Lung (tissue), 12 donors: ENCODE data around the gene AFG1L. TPM values are rescaled to one million over a fixed set of nuclear protein-coding genes. Genes with fewer than 3 reads are reported as not detected.

Source experiments
- ATAC-seq: fragments of 200-7000 bp; cut with Tn5 transposase; one replicate; pipeline ENCODE4 v1.9.1; 2020; ENCODE audit warnings: moderate number of reproducible peaks; ENCODE audit not compliant: insufficient read depth, low FRiP score
- DNase-seq, 3 donors: peaks; one replicate each; pipeline ENCODE4 v3.0.0-alpha.2; 2013 to 2017
- H3K27ac ChIP-seq, 2 donors: one replicate each; pipeline ENCODE4 v1.5.1; 2013; ENCODE audit warnings: mild to moderate bottlenecking in 2 of 2, moderate library complexity in 2 of 2, control low read depth in 1 of 2, inconsistent platforms in 1 of 2, low read depth in 1 of 2, low read length in 1 of 2
- H3K27me3 ChIP-seq, 3 donors: one replicate each; pipeline ENCODE4 v1.5.1; 2013; ENCODE audit warnings: low read length in 2 of 3; ENCODE audit not compliant: control insufficient read depth in 3 of 3, insufficient read depth in 3 of 3
- H3K36me3 ChIP-seq, 4 donors: one replicate each; pipeline ENCODE4 v1.5.1; 2013; ENCODE audit warnings: low read length in 4 of 4, mild to moderate bottlenecking in 1 of 4, moderate library complexity in 1 of 4; ENCODE audit not compliant: control insufficient read depth in 4 of 4, insufficient read depth in 4 of 4
- H3K4me1 ChIP-seq, 5 donors: one replicate each; pipeline ENCODE4 v1.5.1; 2013; ENCODE audit warnings: low read length in 5 of 5, mild to moderate bottlenecking in 2 of 5, moderate library complexity in 1 of 5; ENCODE audit not compliant: control insufficient read depth in 5 of 5, insufficient read depth in 5 of 5
- H3K4me3 ChIP-seq: one replicate; pipeline ENCODE4 v1.5.1; 2013; ENCODE audit warnings: mild to moderate bottlenecking, control low read depth, moderate library complexity
- H3K9ac ChIP-seq, 2 donors: one replicate each; pipeline ENCODE4 v1.5.1; 2013; ENCODE audit warnings: low read length in 2 of 2, control low read depth in 1 of 2; ENCODE audit not compliant: insufficient read depth in 1 of 2
- H3K9me3 ChIP-seq, 4 donors: one replicate each; pipeline ENCODE4 v1.5.1; 2013; ENCODE audit warnings: low read length in 3 of 4, mild to moderate bottlenecking in 1 of 4, moderate library complexity in 1 of 4; ENCODE audit not compliant: control insufficient read depth in 4 of 4, insufficient read depth in 3 of 4
- CTCF ChIP-seq: IDR thresholded peaks from 2 replicates; pipeline ENCODE4 v1.5.1; 2012; ENCODE audit warnings: mild to moderate bottlenecking; ENCODE audit errors: control extremely low read depth, extremely low read depth
- WGBS, 2 donors: extraction: QIAGEN DNeasy Blood & Tissue Kit; methylation state at CpG; one replicate each; pipeline ENCODE4 v1.1.7; 2013; 5-methylcytosine and 5-hydroxymethylcytosine counted together
- polyA plus RNA-seq, 2 donors: library from polyadenylated mRNA; stranded (reverse); fragments of 200-250 nt; gene quantifications; one replicate each; pipeline ENCODE4 v1.2.1, GENCODE V29; 2013
- total RNA-seq, 2 donors: library from RNA; depleted of rRNA in 1 of 2; stranded (reverse); fragments of >200 nt in 1 of 2; gene quantifications; one replicate each; pipeline ENCODE4 v1.2.1, GENCODE V29; 2014 to 2021
- donor health status: control.
- donor health status: control.
- donor health status: Bipolar disorder and iron deficiency.
- donor health status: healthy.
- donor health status: DM: yes; HTN: yes; CAD: no.

Gene AFG1L
- total and polyA plus RNA-seq, 4 donors = 2.0 to 9.5 (median 5.5) TPM

- Histone ChIP-seq H3K9me3 (no peaks in the 10 kb centered on the region), H3K27ac (no peak overlapping the region), H3K9ac (no peak overlapping the region), H3K4me3 (no peak overlapping the region), H3K27me3 (no peaks in the 10 kb centered on the region), H3K4me1 (no peaks in the 10 kb centered on the region), H3K36me3 (no peaks in the 10 kb centered on the region)
- TF ChIP-seq CTCF = no peak
- no peak for DNase-seq
- ATAC-seq = no peak
- WGBS, 2 donors = 76 to 95% methylated on average over 2 of the region's 2 CpGs
These were observed 20.3 kb upstream of the AFG1L start for GRCh38 chr6:108274546-108274945.

GRCh38 chr6:108275976-108276375 is 18.9 kb upstream of the AFG1L start:
- Histone ChIP-seq H3K9me3 (no peaks in the 10 kb centered on the region), H3K9ac (no peak overlapping the region), H3K27ac (no peak overlapping the region), H3K36me3 (no peaks in the 10 kb centered on the region), H3K4me1 (no peaks in the 10 kb centered on the region), H3K4me3 (no peak overlapping the region), H3K27me3 (no peaks in the 10 kb centered on the region)
- ATAC-seq (no peak), DNase-seq (no peak)
- TF ChIP-seq CTCF = no peak
- WGBS, 2 donors = 84 to 94% methylated on average over 2 of the region's 2 CpGs

- H3K9ac ChIP-seq = no peak overlapping the region
- DNase-seq (no peak), ATAC-seq (no peak)
- no peaks in the 10 kb centered on the region for H3K4me1 ChIP-seq
- H3K9me3 ChIP-seq = no peaks in the 10 kb centered on the region
- no peaks in the 10 kb centered on the region for H3K27me3 ChIP-seq
- no peaks in the 10 kb centered on the region for H3K36me3 ChIP-seq
- H3K4me3 ChIP-seq = no peak overlapping the region
- WGBS, 2 donors = 94 to 96% methylated on average over 1 of the region's 1 CpG
- no peak for TF ChIP-seq CTCF
- no peak overlapping the region for H3K27ac ChIP-seq
These were observed 17.6 kb upstream of the AFG1L start for GRCh38 chr6:108277295-108277694.

GRCh38 chr6:108277831-108278230 is 17.0 kb upstream of the AFG1L start:
- ATAC-seq = no peak
- 85 to 87% methylated on average over 4 of the region's 4 CpGs for WGBS, 2 donors
- H3K27ac ChIP-seq = no peak overlapping the region
- TF ChIP-seq CTCF = no peak
- H3K9me3 ChIP-seq = no peaks in the 10 kb centered on the region
- H3K4me1 ChIP-seq = no peaks in the 10 kb centered on the region
- no peak overlapping the region for H3K9ac ChIP-seq
- H3K36me3 ChIP-seq = no peaks in the 10 kb centered on the region
- no peaks in the 10 kb centered on the region for H3K27me3 ChIP-seq
- H3K4me3 ChIP-seq = no peak overlapping the region
- DNase-seq = no peak
